IPS-NIHi11 (cell line): Measurements from ENCODE around the gene NDUFAF2.
A peak's percentile ranks its signal among the peaks of the same experiment; 100 is the strongest.
"Not testable (repeated sequence)": the region's sequence is repeated elsewhere in the genome, so short reads cannot be mapped to it uniquely, and the experiment has no call there.

Experiments
- DNase-seq: peaks from one replicate; pipeline ENCODE4 v3.0.0; 2012; ENCODE audit warnings: mixed read lengths, low spot score

Gene NDUFAF2

GRCh38 chr5:60993425-60993824, 48.4 kb downstream of the NDUFAF2 start:
- DNase-seq, result no peak

- DNase-seq, result no peak
Measured at GRCh38 chr5:60993875-60994571, 49.0 kb downstream of the NDUFAF2 start.

- DNase-seq, result no peak
Measured at GRCh38 chr5:60996368-60996767, 51.4 kb downstream of the NDUFAF2 start.

GRCh38 chr5:60997721-60998120, 52.7 kb downstream of the NDUFAF2 start:
- DNase-seq, result no peak

- DNase-seq, result no peak
Measured at GRCh38 chr5:61000887-61001286, 55.9 kb downstream of the NDUFAF2 start.

- no peak for DNase-seq
Measured at GRCh38 chr5:61001647-61002046, 56.6 kb downstream of the NDUFAF2 start.

GRCh38 chr5:61002611-61003355, 57.8 kb downstream of the NDUFAF2 start:
- DNase-seq, result no peak

GRCh38 chr5:61004448-61004847, 59.4 kb downstream of the NDUFAF2 start:
- DNase-seq, result no peak

GRCh38 chr5:61009907-61010306, 64.9 kb downstream of the NDUFAF2 start:
- DNase-seq, result no peak

- peak; percentile 56 for DNase-seq
Measured at GRCh38 chr5:61010467-61011454, 65.8 kb downstream of the NDUFAF2 start.

- DNase-seq, result no peak
Measured at GRCh38 chr5:61018062-61018461, 73.1 kb downstream of the NDUFAF2 start.

- no peak for DNase-seq
Measured at GRCh38 chr5:61019642-61020041, 74.6 kb downstream of the NDUFAF2 start.

- no peak for DNase-seq
Measured at GRCh38 chr5:61020415-61020814, 75.4 kb downstream of the NDUFAF2 start.

GRCh38 chr5:61023131-61023530, 78.1 kb downstream of the NDUFAF2 start:
- no peak for DNase-seq

GRCh38 chr5:61026004-61026403, 81.0 kb downstream of the NDUFAF2 start:
- no peak for DNase-seq

- no peak for DNase-seq
Measured at GRCh38 chr5:61028382-61028781, 83.4 kb downstream of the NDUFAF2 start.

GRCh38 chr5:61029456-61030162, 84.6 kb downstream of the NDUFAF2 start:
- DNase-seq, result no peak

- DNase-seq, result no peak
Measured at GRCh38 chr5:61030163-61030482, 85.1 kb downstream of the NDUFAF2 start.

GRCh38 chr5:61031301-61031700, 86.3 kb downstream of the NDUFAF2 start:
- not testable (repeated sequence) for DNase-seq

- DNase-seq, result no peak
Measured at GRCh38 chr5:61044545-61044944, 99.5 kb downstream of the NDUFAF2 start.

- no peak for DNase-seq
Measured at GRCh38 chr5:61047346-61047745, 102.3 kb downstream of the NDUFAF2 start.

- DNase-seq, result no peak
Measured at GRCh38 chr5:61048534-61048933, 103.5 kb downstream of the NDUFAF2 start.
